Karpas-422 (cell line): Measurements from ENCODE around the gene GTF2A1L. TPM values are rescaled to one million over a fixed set of nuclear protein-coding genes. Genes with fewer than 3 reads are reported as not detected.

ENCODE experiments used
- DNase-seq: peaks from one replicate; pipeline ENCODE4 v3.0.0-alpha.2; 2015
- H2AFZ ChIP-seq: fragments of 200-600 bp; sonication (generic); 2 replicates; pipeline ENCODE4 v1.6.1; 2014; ENCODE audit warnings: antibody characterized with exemption, low read length, mixed read lengths
- H3K27ac ChIP-seq: fragments of 200-600 bp; sonication (generic); 2 replicates; pipeline ENCODE4 v1.5.1; 2014; ENCODE audit warnings: mild to moderate bottlenecking, low read length, moderate library complexity
- H3K27me3 ChIP-seq: fragments of 200-600 bp; sonication (generic); 2 replicates; pipeline ENCODE4 v1.6.1; 2014; ENCODE audit warnings: low read length, mixed read lengths
- H3K36me3 ChIP-seq: fragments of 200-600 bp; sonication (generic); 2 replicates; pipeline ENCODE4 v1.6.1; 2014; ENCODE audit warnings: low read length, mixed read lengths; ENCODE audit not compliant: insufficient read depth
- H3K4me1 ChIP-seq: fragments of 200-600 bp; sonication (generic); 2 replicates; pipeline ENCODE4 v1.6.1; 2014; ENCODE audit warnings: mild to moderate bottlenecking, low read length, mixed read lengths
- H3K4me2 ChIP-seq: fragments of 200-600 bp; sonication (generic); 2 replicates; pipeline ENCODE4 v1.6.1; 2014; ENCODE audit warnings: low read length, low read depth, mild to moderate bottlenecking; ENCODE audit not compliant: poor library complexity, severe bottlenecking
- H3K4me3 ChIP-seq: fragments of 200-600 bp; sonication (generic); 2 replicates; pipeline ENCODE4 v1.5.1; 2014; ENCODE audit warnings: mild to moderate bottlenecking, antibody characterized with exemption, low read length, mixed read lengths
- H3K79me2 ChIP-seq: fragments of 200-600 bp; sonication (generic); 2 replicates; pipeline ENCODE4 v1.6.1; 2014; ENCODE audit warnings: mild to moderate bottlenecking, low read length, mixed read lengths
- H3K9ac ChIP-seq: fragments of 200-600 bp; sonication (generic); 2 replicates; pipeline ENCODE4 v1.6.0; 2014; ENCODE audit warnings: low read length
- H3K9me2 ChIP-seq: fragments of 200-600 bp; sonication (generic), shearing (Covaris generic); replicated peaks from 2 replicates; pipeline ENCODE4 v1.6.0; 2014; ENCODE audit warnings: mild to moderate bottlenecking, low read length, moderate library complexity; ENCODE audit not compliant: insufficient read depth
- H3K9me3 ChIP-seq: fragments of 300-700, 200-600 bp; sonication (generic); 2 replicates; pipeline ENCODE4 v1.6.1; 2014; ENCODE audit warnings: low read length, mixed read lengths
- H4K20me1 ChIP-seq: fragments of 200-600 bp; sonication (generic); 2 replicates; pipeline ENCODE4 v1.6.1; 2014; ENCODE audit warnings: mild to moderate bottlenecking, antibody characterized with exemption, low read length, low read depth; ENCODE audit not compliant: insufficient read depth
- total RNA-seq: library from RNA; depleted of rRNA; stranded (reverse); fragments of >200 nt; shearing (Covaris generic); gene quantifications from 2 replicates; pipeline ENCODE4 v1.2.3, GENCODE V29; 2014; ENCODE audit warnings: low replicate concordance

The GTF2A1L gene
- total RNA-seq, 1 experiment from 2014 or later, result not detected

DNA sequence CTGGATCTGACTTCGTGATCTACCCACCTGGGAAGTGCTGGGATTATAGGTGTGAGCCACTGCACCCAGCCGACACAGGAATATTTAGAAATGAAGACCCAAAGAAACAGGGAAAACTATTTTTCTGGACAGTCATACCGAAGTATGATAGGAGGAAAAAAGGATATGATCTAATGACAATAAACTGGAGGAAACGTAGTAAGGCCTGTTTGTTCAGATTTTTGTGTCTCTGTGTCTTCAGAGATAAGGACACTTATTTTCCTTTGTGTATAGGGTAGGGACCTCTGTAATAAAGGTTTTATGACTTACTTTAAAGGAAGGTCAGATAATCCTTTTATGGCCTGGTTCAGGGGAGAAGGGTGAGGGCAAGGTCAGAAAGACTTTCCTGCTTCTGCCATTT lies 55.9 kb downstream of the GTF2A1L start:
- no peaks in the 10 kb centered on the region for H3K36me3 ChIP-seq
- no peak overlapping the region for H2AFZ ChIP-seq

DNA sequence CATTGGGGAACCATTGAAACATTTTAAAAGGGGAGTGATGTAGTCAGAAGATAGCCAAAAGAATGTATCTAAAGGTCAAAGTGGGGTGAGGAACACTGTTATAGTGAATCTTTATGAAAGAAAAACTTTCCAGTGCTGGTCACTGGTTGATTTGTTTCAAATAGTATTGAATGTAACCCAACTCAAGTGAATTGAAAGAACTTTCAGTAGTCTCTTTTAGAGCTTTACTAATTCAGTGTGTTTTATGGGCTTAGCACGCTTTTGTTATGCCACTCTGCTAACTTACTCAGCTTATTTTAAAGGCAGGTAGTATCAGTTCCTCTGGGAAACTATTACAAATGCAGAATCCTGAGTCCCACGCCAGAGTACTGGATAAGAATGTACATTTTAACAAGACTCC lies 57.3 kb downstream of the GTF2A1L start:
- Histone ChIP-seq H2AFZ (no peak overlapping the region), H3K79me2 (no peaks in the 10 kb centered on the region), H3K4me1 (peaks cover 4% of the 10 kb centered on the region; the same call in 1 of the 2 replicates), H3K9me2 (no peaks in the 10 kb centered on the region), H3K9me3 (no peaks in the 10 kb centered on the region), H3K27me3 (no peaks in the 10 kb centered on the region), H3K9ac (no peak overlapping the region), H3K4me2 (no peak overlapping the region), H3K4me3 (no peak overlapping the region), H3K27ac (no peak overlapping the region), H4K20me1 (no peaks in the 10 kb centered on the region), H3K36me3 (no peaks in the 10 kb centered on the region)
- DNase-seq, result no peak

More for the DNA sequence above, 55.9 kb downstream of the GTF2A1L start:
- no peaks in the 10 kb centered on the region for H4K20me1 ChIP-seq
- H3K9me2 ChIP-seq, result no peaks in the 10 kb centered on the region
- no peak overlapping the region for H3K27ac ChIP-seq
- H3K79me2 ChIP-seq, result no peaks in the 10 kb centered on the region
- no peak overlapping the region for H3K4me2 ChIP-seq
- no peak for DNase-seq
- no peaks in the 10 kb centered on the region for H3K27me3 ChIP-seq
- no peak overlapping the region for H3K4me3 ChIP-seq
- no peaks in the 10 kb centered on the region for H3K9me3 ChIP-seq
- H3K4me1 ChIP-seq, result peaks cover 4% of the 10 kb centered on the region; the same call in 1 of the 2 replicates
- no peak overlapping the region for H3K9ac ChIP-seq

DNA sequence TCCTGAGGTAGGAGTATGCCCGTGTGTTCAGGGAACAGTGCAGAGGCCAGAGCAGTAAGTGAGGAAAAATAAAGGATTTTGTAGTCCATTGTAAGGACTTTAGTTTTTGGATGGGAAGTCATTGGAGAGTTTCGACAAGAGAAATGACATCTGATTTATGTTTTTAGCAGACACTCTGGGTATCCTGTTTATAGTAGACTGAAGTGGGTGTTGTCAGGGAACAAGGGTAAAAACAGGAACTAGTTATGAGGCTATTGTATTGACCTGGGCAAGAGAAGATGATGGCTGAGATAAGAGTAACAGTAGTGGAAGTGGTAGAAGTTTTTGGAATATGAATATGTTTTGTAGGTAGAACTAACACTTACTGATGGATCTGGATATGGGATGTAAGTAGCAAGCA lies 59.8 kb downstream of the GTF2A1L start:
- H3K4me3 ChIP-seq, result no peak overlapping the region
- no peaks in the 10 kb centered on the region for H3K9me3 ChIP-seq
- no peaks in the 10 kb centered on the region for H3K9me2 ChIP-seq
- H3K27me3 ChIP-seq, result no peaks in the 10 kb centered on the region
- H3K36me3 ChIP-seq, result no peaks in the 10 kb centered on the region
- H3K4me2 ChIP-seq, result no peak overlapping the region
- H4K20me1 ChIP-seq, result no peaks in the 10 kb centered on the region
- no peaks in the 10 kb centered on the region for H3K79me2 ChIP-seq
- H3K4me1 ChIP-seq, result peaks cover 4% of the 10 kb centered on the region; the same call in 1 of the 2 replicates
- H3K9ac ChIP-seq, result no peak overlapping the region
- no peak for DNase-seq
- H2AFZ ChIP-seq, result no peak overlapping the region
- H3K27ac ChIP-seq, result no peak overlapping the region

DNA sequence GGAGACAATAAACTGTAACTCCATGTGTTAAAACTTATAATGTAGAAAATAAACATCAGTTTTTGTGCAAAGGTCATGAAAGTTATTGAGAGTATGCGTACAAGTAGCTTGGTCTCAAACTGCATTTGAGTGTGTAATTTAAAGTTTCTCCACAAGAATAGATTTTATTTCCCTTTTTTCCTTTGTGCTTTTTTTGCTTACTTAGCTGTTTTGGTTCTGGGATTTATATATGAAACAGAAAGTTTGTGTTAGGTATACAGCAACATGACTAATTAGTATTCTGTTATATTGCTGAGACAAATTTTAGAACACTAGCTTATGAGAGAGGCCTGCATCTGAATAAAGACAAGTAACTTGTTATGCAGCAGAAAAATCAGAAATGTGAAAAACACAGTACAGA lies 67.5 kb downstream of the GTF2A1L start:
- H3K27me3 ChIP-seq, result no peaks in the 10 kb centered on the region
- H4K20me1 ChIP-seq, result no peaks in the 10 kb centered on the region
- no peaks in the 10 kb centered on the region for H3K9me2 ChIP-seq
- H3K4me1 ChIP-seq, result no peaks in the 10 kb centered on the region
- no peak overlapping the region for H3K4me2 ChIP-seq
- H3K9me3 ChIP-seq, result no peaks in the 10 kb centered on the region
- no peak overlapping the region for H3K9ac ChIP-seq
- H3K27ac ChIP-seq, result no peak overlapping the region
- H3K79me2 ChIP-seq, result no peaks in the 10 kb centered on the region
- H3K36me3 ChIP-seq, result no peaks in the 10 kb centered on the region
- no peak overlapping the region for H3K4me3 ChIP-seq
- no peak overlapping the region for H2AFZ ChIP-seq
- no peak for DNase-seq

DNA sequence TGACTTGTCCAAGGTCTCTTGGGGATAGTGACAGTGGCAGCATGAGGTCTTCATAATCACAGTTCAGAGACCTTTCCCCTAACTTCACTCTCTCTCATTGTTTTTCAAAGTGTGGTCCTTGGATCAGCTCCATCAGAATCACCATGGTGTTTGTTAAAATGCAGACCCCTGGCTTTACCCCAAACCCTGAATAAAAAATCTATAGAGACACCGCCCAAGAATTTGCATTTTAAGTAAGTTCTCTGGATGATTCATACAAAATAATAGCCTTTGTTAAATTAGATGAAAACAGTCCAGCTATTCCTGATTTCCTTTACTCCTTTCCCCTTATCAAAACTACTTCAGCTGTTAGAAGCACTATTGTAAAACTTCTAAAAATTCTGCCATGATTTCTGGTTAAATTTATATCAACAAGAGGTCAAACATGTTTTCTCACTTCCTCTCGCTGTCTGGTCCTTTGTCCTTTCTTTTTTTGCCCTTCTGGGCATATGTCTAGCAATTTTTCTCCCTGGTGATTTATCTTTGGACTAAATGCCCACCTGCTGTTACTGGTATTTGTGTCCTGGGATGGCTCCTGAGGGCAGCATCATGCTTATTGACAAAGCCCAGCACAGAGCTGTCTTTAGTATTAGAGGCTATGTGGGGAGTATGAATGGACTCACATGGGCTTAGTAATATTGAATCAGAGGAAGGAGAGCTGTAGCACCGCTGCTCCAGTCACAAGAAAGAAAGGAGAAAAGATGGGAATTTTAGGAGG lies 74.5 kb downstream of the GTF2A1L start:
- Histone ChIP-seq H3K36me3 (no peaks in the 10 kb centered on the region), H2AFZ (no peak overlapping the region), H3K27ac (no peak overlapping the region), H3K79me2 (no peaks in the 10 kb centered on the region), H3K27me3 (no peaks in the 10 kb centered on the region), H3K4me3 (no peak overlapping the region), H3K9ac (no peak overlapping the region), H3K4me1 (no peaks in the 10 kb centered on the region), H3K4me2 (no peak overlapping the region), H4K20me1 (no peaks in the 10 kb centered on the region), H3K9me2 (no peaks in the 10 kb centered on the region), H3K9me3 (no peaks in the 10 kb centered on the region)
- no peak for DNase-seq

DNA sequence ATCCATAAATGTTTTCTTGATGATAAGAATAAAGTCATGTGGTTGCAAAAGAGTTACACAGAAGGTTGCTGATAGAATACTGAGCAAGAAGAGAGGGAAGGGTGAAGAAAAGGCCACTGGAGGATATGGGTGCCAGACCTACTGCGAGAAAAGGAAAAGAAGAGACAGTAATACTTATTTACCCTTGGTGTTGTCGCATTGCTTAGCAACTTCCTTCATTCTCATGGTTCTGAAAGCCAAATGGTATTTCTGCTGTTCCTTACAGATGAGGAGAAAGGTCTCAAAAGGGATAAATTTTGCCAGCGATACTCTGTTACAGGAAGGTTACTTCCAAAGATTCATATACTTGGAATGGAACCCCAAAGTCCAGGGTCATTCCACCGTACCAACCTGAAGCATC lies 75.4 kb downstream of the GTF2A1L start:
- Histone ChIP-seq H3K9me2 (no peaks in the 10 kb centered on the region), H3K79me2 (no peaks in the 10 kb centered on the region), H3K9me3 (no peaks in the 10 kb centered on the region), H4K20me1 (no peaks in the 10 kb centered on the region), H2AFZ (no peak overlapping the region), H3K36me3 (no peaks in the 10 kb centered on the region), H3K27ac (no peak overlapping the region), H3K4me2 (no peak overlapping the region), H3K4me3 (no peak overlapping the region), H3K9ac (no peak overlapping the region), H3K27me3 (no peaks in the 10 kb centered on the region), H3K4me1 (no peaks in the 10 kb centered on the region)
- DNase-seq, result no peak

DNA sequence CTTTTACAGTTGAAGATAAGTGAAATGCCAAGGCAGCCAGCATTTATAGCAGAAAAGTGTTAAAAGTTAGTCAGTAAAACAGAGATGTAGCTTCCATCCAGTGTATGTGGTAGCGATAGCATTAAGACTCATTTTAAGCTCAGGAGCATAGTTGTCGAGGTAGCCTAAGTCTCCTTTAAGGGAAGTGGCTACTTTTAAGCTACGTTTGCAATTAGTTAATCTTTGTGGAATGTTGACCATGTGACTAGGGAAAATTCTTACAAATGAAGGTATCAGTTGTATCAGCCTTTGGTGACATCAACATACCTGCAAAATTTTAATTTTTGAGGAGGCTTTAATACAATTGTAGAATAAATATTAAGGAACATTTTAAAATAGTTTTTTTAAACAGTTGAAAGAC lies 76.0 kb downstream of the GTF2A1L start:
- no peaks in the 10 kb centered on the region for H3K79me2 ChIP-seq
- H4K20me1 ChIP-seq, result no peaks in the 10 kb centered on the region
- no peaks in the 10 kb centered on the region for H3K9me3 ChIP-seq
- no peaks in the 10 kb centered on the region for H3K36me3 ChIP-seq
- no peaks in the 10 kb centered on the region for H3K27me3 ChIP-seq
- H3K4me1 ChIP-seq, result no peaks in the 10 kb centered on the region
- H3K9ac ChIP-seq, result no peak overlapping the region
- no peaks in the 10 kb centered on the region for H3K9me2 ChIP-seq
- no peak overlapping the region for H2AFZ ChIP-seq
- no peak overlapping the region for H3K27ac ChIP-seq
- no peak for DNase-seq
- no peak overlapping the region for H3K4me2 ChIP-seq
- no peak overlapping the region for H3K4me3 ChIP-seq

DNA sequence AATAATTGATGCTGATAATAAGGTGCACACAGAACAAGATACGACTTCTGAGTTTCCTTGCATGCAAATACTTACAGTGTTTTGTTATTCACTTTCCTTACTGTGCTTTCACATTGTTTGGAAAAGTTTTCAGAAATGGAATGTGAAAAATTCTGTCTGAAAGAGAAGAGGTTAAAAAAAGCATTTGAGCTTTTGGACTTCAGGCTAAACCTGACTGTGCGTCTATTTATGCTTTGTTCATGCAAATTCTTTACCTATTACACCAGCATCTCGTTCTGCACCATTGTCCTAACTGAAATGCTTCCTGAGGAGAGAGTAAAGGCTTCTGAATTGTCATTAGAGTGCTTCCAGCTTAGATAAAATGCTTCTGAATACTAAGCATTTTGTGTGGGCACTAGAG lies 76.5 kb downstream of the GTF2A1L start:
- Histone ChIP-seq H3K9ac (no peak overlapping the region), H3K27me3 (no peaks in the 10 kb centered on the region), H3K36me3 (no peaks in the 10 kb centered on the region), H3K27ac (no peak overlapping the region), H2AFZ (no peak overlapping the region), H3K79me2 (no peaks in the 10 kb centered on the region), H3K4me1 (no peaks in the 10 kb centered on the region), H4K20me1 (no peaks in the 10 kb centered on the region), H3K4me2 (no peak overlapping the region), H3K9me2 (no peaks in the 10 kb centered on the region), H3K9me3 (no peaks in the 10 kb centered on the region), H3K4me3 (no peak overlapping the region)
- no peak for DNase-seq
